WTC11 (cell line): ENCODE measurements around the gene PGS1. TPM values are rescaled to one million over a fixed set of nuclear protein-coding genes. Genes with fewer than 3 reads are reported as not detected.

Experiments used
- total RNA-seq: library from RNA; stranded (reverse); gene quantifications from 3 replicates; pipeline ENCODE4 v1.2.3, GENCODE V29; 2021

The PGS1 gene
- total RNA-seq, 1 experiment from 2014 or later, result 51.4 TPM

Other genes starting within 250 kb of the PGS1 start
- gene TMC6, start 249.9 kb upstream of the PGS1 start, total RNA-seq, result 90.9 to 120 TPM (median 93.2 TPM) in 3 replicates
- gene TMC8, start 247.9 kb upstream of the PGS1 start, total RNA-seq, result 2.9 to 3.7 TPM (median 3.1 TPM) in 3 replicates
- not detected in 3 replicates for gene C17orf99, start 232.3 kb upstream of the PGS1 start, total RNA-seq
- gene SYNGR2, start 210.1 kb upstream of the PGS1 start, total RNA-seq, result 47.7 to 50.3 TPM (median 50.2 TPM) in 3 replicates
- gene TK1, start 191.6 kb upstream of the PGS1 start, total RNA-seq, result 72.5 to 84.1 TPM (median 82.6 TPM) in 3 replicates
- 45.1 to 58.7 TPM (median 48.8 TPM) in 3 replicates for gene AFMID, start 191.3 kb upstream of the PGS1 start, total RNA-seq
- 115 to 117 TPM (median 117 TPM) in 3 replicates for gene BIRC5, start 164.4 kb upstream of the PGS1 start, total RNA-seq
- gene TMEM235, start 147.0 kb upstream of the PGS1 start, total RNA-seq, result 0.24 to 0.41 TPM (median 0.27 TPM) in 3 replicates
- gene SOCS3, start 18.6 kb upstream of the PGS1 start, total RNA-seq, result 23.8 to 24.6 TPM (median 24.2 TPM) in 3 replicates
- 0.73 to 0.94 TPM (median 0.87 TPM) in 3 replicates for gene DNAH17, start 198.7 kb downstream of the PGS1 start, total RNA-seq